HCT116 (cell line): ENCODE results near the gene NCF4. TPM values are rescaled to one million over a fixed set of nuclear protein-coding genes. Genes with fewer than 3 reads are reported as not detected.

Source experiments
- ATAC-seq: fragments of 200-7000 bp; cut with Tn5 transposase; 2 replicates; pipeline ENCODE4 v1.9.1; 2020; ENCODE audit warnings: mild to moderate bottlenecking, moderate library complexity
- BruUV-seq: library from RNA; stranded (reverse); fragments of 400-500 nt; replicated peaks from 2 replicates; lab custom pipeline; 2021; lab: Mats Ljungman, UMichigan
- CTCF ChIA-PET: fragments of 300-600 bp; sonication (Branson Sonifier 250); formaldehyde crosslinking; loops from one replicate; lab custom pipeline; 2021; ENCODE audit warnings: antibody characterized with exemption; lab: Charles Lee
- POLR2A ChIA-PET: fragments of 300-600, 350-600 bp; sonication (Branson Sonifier 250); formaldehyde crosslinking; loops from one replicate; lab custom pipeline; 2021; ENCODE audit warnings: antibody characterized with exemption; lab: Charles Lee
- RAD21 ChIA-PET, 2 experiments: fragments of 300-600 bp; sonication (Branson Sonifier 250); formaldehyde crosslinking; loops; one replicate each; lab custom pipeline; 2023; ENCODE audit warnings: low total read pairs in 2 of 2; ENCODE audit not compliant: uncharacterized antibody in 2 of 2, unreplicated experiment in 2 of 2, low non-redundant PET in 1 of 2; lab: Charles Lee
- DNase-seq: peaks from one replicate; pipeline ENCODE4 v3.0.0-alpha.2; 2010; ENCODE audit warnings: low read depth, low spot score
- H2AFZ ChIP-seq: fragments of 200-600 bp; shearing (Covaris generic), sonication (generic); 2 replicates; pipeline ENCODE4 v1.6.1; 2017; ENCODE audit warnings: low read depth, mixed run types, mixed read lengths, antibody characterized with exemption, low read length; ENCODE audit not compliant: poor library complexity, severe bottlenecking
- H3K27ac ChIP-seq: 2 replicates; pipeline ENCODE4 v1.5.1; 2012; ENCODE audit warnings: low read depth, low read length
- H3K27me3 ChIP-seq: fragments of 200-600 bp; sonication (generic); 2 replicates; pipeline ENCODE4 v1.6.1; 2016; ENCODE audit warnings: mixed run types, low read length, mixed read lengths; ENCODE audit not compliant: insufficient read depth
- H3K36me3 ChIP-seq, 2 experiments: fragments of 200-500 bp in 1 of 2; fragments of 200-600 bp in 1 of 2; sonication (Bioruptor generic) in 1 of 2; sonication (generic) in 1 of 2; 2 replicates each; pipeline versions ENCODE4 v1.5.1 to v1.6.1; 2014 to 2016; ENCODE audit warnings: low read length in 2 of 2, inconsistent platforms in 1 of 2, mixed read lengths in 1 of 2, mixed run types in 1 of 2; ENCODE audit not compliant: insufficient read depth in 2 of 2, control insufficient read depth in 1 of 2
- H3K4me1 ChIP-seq, 2 experiments: fragments of 200-600 bp in 1 of 2; sonication (generic) in 1 of 2; 2 replicates each; pipeline versions ENCODE4 v1.5.1 to v1.6.1; 2012 to 2017; ENCODE audit warnings: low read length in 2 of 2, inconsistent platforms in 1 of 2, mild to moderate bottlenecking in 1 of 2, mixed read lengths in 1 of 2, mixed run types in 1 of 2, moderate library complexity in 1 of 2; ENCODE audit not compliant: insufficient read depth in 2 of 2, control insufficient read depth in 1 of 2
- H3K4me2 ChIP-seq: fragments of 200-600 bp; sonication (generic); 2 replicates; pipeline ENCODE4 v1.6.1; 2017; ENCODE audit warnings: mixed run types, low read length, mixed read lengths
- H3K4me3 ChIP-seq, 2 experiments: fragments of 200-600 bp in 1 of 2; sonication (generic) in 1 of 2; replicated peaks in 1 of 2; 2 replicates each; pipeline ENCODE4 v1.5.1; 2011 to 2016; ENCODE audit warnings: low read length in 2 of 2, control low read depth in 1 of 2, low read depth in 1 of 2, mild to moderate bottlenecking in 1 of 2, mixed read lengths in 1 of 2, mixed run types in 1 of 2
- H3K79me2 ChIP-seq: fragments of 200-600 bp; sonication (generic); 2 replicates; pipeline ENCODE4 v1.6.1; 2017; ENCODE audit warnings: mild to moderate bottlenecking, mixed run types, low read length, moderate library complexity, mixed read lengths; ENCODE audit not compliant: insufficient read depth
- H3K9ac ChIP-seq: fragments of 200-600 bp; sonication (generic); 2 replicates; pipeline ENCODE4 v1.6.1; 2016; ENCODE audit warnings: low read length, mixed read lengths
- H3K9me2 ChIP-seq: fragments of 200-600 bp; sonication (generic), shearing (Covaris generic); 2 replicates; pipeline ENCODE4 v1.6.1; 2017; ENCODE audit warnings: mixed run types, mild to moderate bottlenecking, moderate library complexity; ENCODE audit not compliant: insufficient read depth
- H3K9me3 ChIP-seq, 2 experiments: fragments of 200-500 bp in 1 of 2; fragments of 200-600 bp in 1 of 2; sonication (Bioruptor generic) in 1 of 2; sonication (generic) in 1 of 2; 2 replicates each; pipeline ENCODE4 v1.6.1; 2014 to 2017; ENCODE audit warnings: low read length in 2 of 2, mixed read lengths in 2 of 2, inconsistent platforms in 1 of 2, low read depth in 1 of 2, mild to moderate bottlenecking in 1 of 2, mixed run types in 1 of 2, moderate library complexity in 1 of 2; ENCODE audit not compliant: control insufficient read depth in 1 of 2, insufficient read depth in 1 of 2
- H4K20me1 ChIP-seq: fragments of 200-600 bp; sonication (generic), shearing (Covaris generic); 2 replicates; pipeline ENCODE4 v1.6.1; 2017; ENCODE audit warnings: mixed run types, mild to moderate bottlenecking, moderate library complexity; ENCODE audit not compliant: insufficient read depth
- CBX3 ChIP-seq: IDR thresholded peaks from 2 replicates; pipeline ENCODE4 v1.6.1; 2012; ENCODE audit warnings: low read depth
- CEBPB ChIP-seq: IDR thresholded peaks from 2 replicates; pipeline ENCODE4 v1.6.1; 2012; ENCODE audit warnings: low read depth
- EGR1 ChIP-seq: IDR thresholded peaks from 2 replicates; pipeline ENCODE4 v1.6.1; 2012; ENCODE audit warnings: low read depth
- ELF1 ChIP-seq: IDR thresholded peaks from 2 replicates; pipeline ENCODE4 v1.6.1; 2012; ENCODE audit warnings: low read depth, borderline replicate concordance
- EZH2 ChIP-seq: fragments of 200-600 bp; sonication (generic); IDR thresholded peaks from 2 replicates; pipeline ENCODE4 v1.6.1; 2017; ENCODE audit warnings: antibody characterized with exemption, mixed run types
- EZH2phosphoT487 ChIP-seq: fragments of 200-600 bp; IDR thresholded peaks from 2 replicates; pipeline ENCODE4 v1.6.1; 2018; ENCODE audit warnings: antibody characterized with exemption, borderline replicate concordance
- JUND ChIP-seq: IDR thresholded peaks from 2 replicates; pipeline ENCODE4 v1.6.1; 2012
- POLR2A ChIP-seq: IDR thresholded peaks from 2 replicates; pipeline ENCODE4 v1.7.0; 2011; ENCODE audit warnings: borderline replicate concordance; ENCODE audit not compliant: insufficient read depth, insufficient read length; ENCODE audit errors: extremely low read depth
- RAD21 ChIP-seq: IDR thresholded peaks from 2 replicates; pipeline ENCODE4 v1.6.1; 2012; ENCODE audit warnings: low read depth, mild to moderate bottlenecking
- SIN3A ChIP-seq: IDR thresholded peaks from 2 replicates; pipeline ENCODE4 v1.6.1; 2012; ENCODE audit warnings: low read depth
- SP1 ChIP-seq: IDR thresholded peaks from 2 replicates; pipeline ENCODE4 v1.6.1; 2012; ENCODE audit warnings: low read depth
- YY1 ChIP-seq: IDR thresholded peaks from 2 replicates; pipeline ENCODE4 v1.6.1; 2011; ENCODE audit warnings: low read length, low read depth, moderate library complexity, mild to moderate bottlenecking; ENCODE audit not compliant: insufficient replicate concordance; ENCODE audit errors: extremely low read depth
- ZFX ChIP-seq: fragments of 450-650 bp; IDR thresholded peaks from 2 replicates; pipeline ENCODE4 v1.6.1; 2017
- ZNF274 ChIP-seq: fragments of 200-500 bp; sonication (Bioruptor generic); IDR thresholded peaks from 2 replicates; pipeline ENCODE4 v1.6.1; 2014; ENCODE audit warnings: mild to moderate bottlenecking, low read depth, low read length, inconsistent platforms
- intact Hi-C: fragments of 100-400 bp; cut with micrococcal nuclease; formaldehyde crosslinking; loops from 2 replicates; pipeline ENCODE4 v1.10.0; 2022
- total RNA-seq: library from RNA; stranded (reverse); gene quantifications from one replicate; pipeline ENCODE4 v1.2.1, GENCODE V29; 2021; ENCODE audit not compliant: unreplicated experiment
- TF ChIP-seq, protein P1 (sequence below): IDR thresholded peaks from 2 replicates; pipeline ENCODE4 v1.6.1; 2011; ENCODE audit warnings: mild to moderate bottlenecking, low read length, moderate library complexity; ENCODE audit not compliant: insufficient replicate concordance; ENCODE audit errors: extremely low read depth
- TF ChIP-seq, protein P2 (sequence below): IDR thresholded peaks from 2 replicates; pipeline ENCODE4 v1.6.1; 2012
- TF ChIP-seq, protein P3 (sequence below), 3 experiments: fragments of 200-600 bp in 1 of 3; sonication (generic) in 1 of 3; IDR thresholded peaks in 2 of 3; conservative IDR thresholded peaks in 1 of 3; 2 replicates each; pipeline ENCODE4 v1.5.1; 2012 to 2017; ENCODE audit warnings: low read depth in 2 of 3, low read length in 2 of 3, antibody characterized with exemption in 1 of 3, borderline replicate concordance in 1 of 3, control low read depth in 1 of 3, mild to moderate bottlenecking in 1 of 3, mixed read lengths in 1 of 3, mixed run types in 1 of 3, moderate library complexity in 1 of 3; ENCODE audit not compliant: insufficient read depth in 1 of 3

The NCF4 gene
- total RNA-seq, 1 experiment from 2014 or later, result 0.37 TPM

DNA sequence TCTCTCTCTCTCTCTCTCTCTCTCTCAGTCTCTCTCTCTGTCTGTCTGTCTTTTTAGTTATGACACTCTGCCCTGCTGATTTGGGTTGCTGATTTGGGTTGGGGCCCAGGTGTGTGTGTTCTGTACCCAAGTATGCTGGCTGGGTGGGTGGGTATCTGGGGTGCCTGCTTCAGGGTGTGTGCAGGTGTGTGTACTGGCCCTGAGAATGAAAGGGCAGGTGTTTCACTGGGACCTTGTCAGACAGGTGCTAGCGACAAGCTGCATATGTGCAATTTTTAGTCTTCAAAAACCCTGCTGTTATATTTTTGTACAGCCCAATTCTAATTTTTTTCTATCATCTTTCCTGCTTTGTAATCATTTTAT is 53.6 kb downstream of the NCF4 start:
- no peak overlapping the region for H3K27ac ChIP-seq
- no TSS peak for BruUV-seq
- H3K9me2 ChIP-seq, result no peaks in the 10 kb centered on the region
- ATAC-seq (no peak), DNase-seq (no peak)
- intact Hi-C loops, result no loop called here
- peaks cover 36% of the 10 kb centered on the region for H3K27me3 ChIP-seq
- no peaks in the 10 kb centered on the region for H3K79me2 ChIP-seq
- TF ChIP-seq ELF1, result no peak
- TF ChIP-seq CBX3, result no peak
- TF ChIP-seq, protein P1, sequence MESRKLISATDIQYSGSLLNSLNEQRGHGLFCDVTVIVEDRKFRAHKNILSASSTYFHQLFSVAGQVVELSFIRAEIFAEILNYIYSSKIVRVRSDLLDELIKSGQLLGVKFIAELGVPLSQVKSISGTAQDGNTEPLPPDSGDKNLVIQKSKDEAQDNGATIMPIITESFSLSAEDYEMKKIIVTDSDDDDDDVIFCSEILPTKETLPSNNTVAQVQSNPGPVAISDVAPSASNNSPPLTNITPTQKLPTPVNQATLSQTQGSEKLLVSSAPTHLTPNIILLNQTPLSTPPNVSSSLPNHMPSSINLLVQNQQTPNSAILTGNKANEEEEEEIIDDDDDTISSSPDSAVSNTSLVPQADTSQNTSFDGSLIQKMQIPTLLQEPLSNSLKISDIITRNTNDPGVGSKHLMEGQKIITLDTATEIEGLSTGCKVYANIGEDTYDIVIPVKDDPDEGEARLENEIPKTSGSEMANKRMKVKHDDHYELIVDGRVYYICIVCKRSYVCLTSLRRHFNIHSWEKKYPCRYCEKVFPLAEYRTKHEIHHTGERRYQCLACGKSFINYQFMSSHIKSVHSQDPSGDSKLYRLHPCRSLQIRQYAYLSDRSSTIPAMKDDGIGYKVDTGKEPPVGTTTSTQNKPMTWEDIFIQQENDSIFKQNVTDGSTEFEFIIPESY, result no peak
- no peak for TF ChIP-seq SIN3A
- no peaks in the 10 kb centered on the region for H3K4me1 ChIP-seq
- no peak overlapping the region for H2AFZ ChIP-seq
- CTCF ChIA-PET, result no interaction called here
- RAD21 ChIA-PET, result no interaction called here
- H3K9me3 ChIP-seq, result no peaks in the 10 kb centered on the region
- H3K36me3 ChIP-seq, result no peaks in the 10 kb centered on the region
- H3K4me2 ChIP-seq, result no peak overlapping the region
- H3K4me3 ChIP-seq, result no peak overlapping the region
- H3K9ac ChIP-seq, result no peak overlapping the region
- H4K20me1 ChIP-seq, result no peaks in the 10 kb centered on the region
- POLR2A ChIA-PET, result no interaction called here

DNA sequence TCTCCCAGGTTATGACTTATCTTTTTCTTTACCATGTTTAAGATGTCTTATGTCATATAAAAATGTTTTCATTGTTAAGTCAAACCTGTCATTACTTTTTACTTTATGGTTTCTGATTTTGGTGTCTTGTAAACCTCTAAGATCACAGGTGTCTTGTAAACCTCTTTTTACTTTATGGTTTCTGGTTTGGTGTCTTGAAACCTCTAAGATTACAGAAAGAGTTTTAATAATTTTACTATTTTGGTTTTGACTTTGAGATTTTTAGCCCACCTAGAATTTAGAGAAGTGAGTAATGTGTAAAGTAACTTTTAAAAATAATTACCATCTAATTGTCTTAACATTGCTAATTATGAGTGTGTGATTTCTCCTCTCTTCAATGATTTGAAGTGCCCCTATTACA is 55.2 kb downstream of the NCF4 start:
- Histone ChIP-seq H3K9ac (no peak overlapping the region), H3K27ac (no peak overlapping the region), H4K20me1 (no peaks in the 10 kb centered on the region), H3K79me2 (no peaks in the 10 kb centered on the region), H3K4me3 (no peak overlapping the region), H3K4me1 (no peaks in the 10 kb centered on the region), H3K36me3 (no peaks in the 10 kb centered on the region), H3K27me3 (peaks cover 24% of the 10 kb centered on the region), H2AFZ (no peak overlapping the region), H3K9me3 (no peaks in the 10 kb centered on the region), H3K9me2 (no peaks in the 10 kb centered on the region), H3K4me2 (no peak overlapping the region)
- no peak for ATAC-seq
- intact Hi-C loops, result no loop called here
- POLR2A ChIA-PET, result no interaction called here
- RAD21 ChIA-PET, result no interaction called here
- TF ChIP-seq ZNF274 (no peak), ZFX (no peak), EZH2 (no peak), JUND (no peak), CEBPB (no peak), ELF1 (no peak), CBX3 (no peak), SIN3A (no peak), EZH2phosphoT487 (no peak), SP1 (no peak), RAD21 (no peak), EGR1 (no peak), POLR2A (no peak), YY1 (no peak)
- TF ChIP-seq, protein P2, sequence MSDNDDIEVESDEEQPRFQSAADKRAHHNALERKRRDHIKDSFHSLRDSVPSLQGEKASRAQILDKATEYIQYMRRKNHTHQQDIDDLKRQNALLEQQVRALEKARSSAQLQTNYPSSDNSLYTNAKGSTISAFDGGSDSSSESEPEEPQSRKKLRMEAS, result no peak
- TF ChIP-seq, protein P3, sequence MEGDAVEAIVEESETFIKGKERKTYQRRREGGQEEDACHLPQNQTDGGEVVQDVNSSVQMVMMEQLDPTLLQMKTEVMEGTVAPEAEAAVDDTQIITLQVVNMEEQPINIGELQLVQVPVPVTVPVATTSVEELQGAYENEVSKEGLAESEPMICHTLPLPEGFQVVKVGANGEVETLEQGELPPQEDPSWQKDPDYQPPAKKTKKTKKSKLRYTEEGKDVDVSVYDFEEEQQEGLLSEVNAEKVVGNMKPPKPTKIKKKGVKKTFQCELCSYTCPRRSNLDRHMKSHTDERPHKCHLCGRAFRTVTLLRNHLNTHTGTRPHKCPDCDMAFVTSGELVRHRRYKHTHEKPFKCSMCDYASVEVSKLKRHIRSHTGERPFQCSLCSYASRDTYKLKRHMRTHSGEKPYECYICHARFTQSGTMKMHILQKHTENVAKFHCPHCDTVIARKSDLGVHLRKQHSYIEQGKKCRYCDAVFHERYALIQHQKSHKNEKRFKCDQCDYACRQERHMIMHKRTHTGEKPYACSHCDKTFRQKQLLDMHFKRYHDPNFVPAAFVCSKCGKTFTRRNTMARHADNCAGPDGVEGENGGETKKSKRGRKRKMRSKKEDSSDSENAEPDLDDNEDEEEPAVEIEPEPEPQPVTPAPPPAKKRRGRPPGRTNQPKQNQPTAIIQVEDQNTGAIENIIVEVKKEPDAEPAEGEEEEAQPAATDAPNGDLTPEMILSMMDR (IDR thresholded peaks at IDR 0.05 in 2 of 3, conservative IDR thresholded peaks at IDR 0.05 in 1 of 3; ENCODE audit: borderline replicate concordance in 1 of 3, insufficient read depth in 1 of 3, low read depth in 2 of 3, low read length in 2 of 3), result no peak
- CTCF ChIA-PET, result no interaction called here
- no peak for DNase-seq
- BruUV-seq, result no TSS peak
